Endothelial cell of umbilical vein (primary cell): ENCODE data around the gene CYTH1. TPM values are rescaled to one million over a fixed set of nuclear protein-coding genes. Genes with fewer than 3 reads are reported as not detected.

Source experiments
- BruUV-seq: library from RNA; stranded (reverse); fragments of 400-500 nt; replicated peaks from 2 replicates; lab custom pipeline; 2021; lab: Mats Ljungman, UMichigan
- CTCF ChIA-PET: fragments of 300-600, 350-600 bp; sonication (Branson Sonifier 250); formaldehyde crosslinking; loops from one replicate; lab custom pipeline; 2021; ENCODE audit warnings: antibody characterized with exemption, inconsistent platforms; lab: Charles Lee
- POLR2A ChIA-PET: fragments of 300-600, 350-600 bp; sonication (Branson Sonifier 250); formaldehyde crosslinking; loops from one replicate; lab custom pipeline; 2021; ENCODE audit warnings: antibody characterized with exemption, inconsistent platforms; lab: Charles Lee
- DNase-seq: peaks from one replicate; pipeline ENCODE4 v3.0.0-alpha.2; 2011; ENCODE audit warnings: low read depth, low spot score
- FAIRE-seq: peaks from 2 replicates; lab custom pipeline; 2011; peaks lifted over from hg19 to GRCh38; lab: Jason Lieb, UNC
- H2AFZ ChIP-seq: 2 replicates; pipeline ENCODE4 v1.6.0; 2012; ENCODE audit warnings: low read depth, low read length, control low read depth, inconsistent platforms
- H3K27ac ChIP-seq: 2 replicates; pipeline ENCODE4 v1.5.1; 2011; ENCODE audit warnings: low read depth, mild to moderate bottlenecking, control low read depth, low read length, moderate library complexity; ENCODE audit not compliant: insufficient read depth
- H3K27me3 ChIP-seq, 2 experiments: 2 replicates each; pipeline versions ENCODE4 v1.6.0 to v1.6.1; 2011; ENCODE audit warnings: low read length in 2 of 2, mixed read lengths in 1 of 2; ENCODE audit not compliant: control insufficient read depth in 2 of 2, insufficient read depth in 2 of 2
- H3K36me3 ChIP-seq, 2 experiments: 2 replicates in 1 of 2; 3 replicates in 1 of 2; pipeline ENCODE4 v1.5.1; 2011; ENCODE audit warnings: low read length in 2 of 2, mild to moderate bottlenecking in 1 of 2, moderate library complexity in 1 of 2; ENCODE audit not compliant: control insufficient read depth in 2 of 2, insufficient read depth in 2 of 2; ENCODE audit errors: extremely low read depth in 1 of 2
- H3K4me1 ChIP-seq: 3 replicates; pipeline ENCODE4 v1.5.1; 2011; ENCODE audit warnings: mild to moderate bottlenecking, low read length; ENCODE audit not compliant: control insufficient read depth, insufficient read depth; ENCODE audit errors: extremely low read depth
- H3K4me2 ChIP-seq: 2 replicates; pipeline ENCODE4 v1.6.1; 2011; ENCODE audit warnings: low read length, control low read depth, mixed read lengths; ENCODE audit not compliant: insufficient read depth
- H3K4me3 ChIP-seq, 3 experiments: fragments of 200-600 bp in 1 of 3; sonication (generic), shearing (Covaris generic) in 1 of 3; replicated peaks in 1 of 3; 2 replicates each; pipeline ENCODE4 v1.5.1; 2011 to 2016; ENCODE audit warnings: control low read depth in 3 of 3, low read length in 3 of 3, mild to moderate bottlenecking in 2 of 3, inconsistent platforms in 1 of 3, low read depth in 1 of 3, moderate library complexity in 1 of 3; ENCODE audit not compliant: insufficient read depth in 1 of 3
- H3K79me2 ChIP-seq: 2 replicates; pipeline ENCODE4 v1.6.0; 2012; ENCODE audit warnings: low read length, inconsistent platforms; ENCODE audit not compliant: control insufficient read depth, insufficient read depth
- H3K9ac ChIP-seq: replicated peaks from 2 replicates; pipeline ENCODE3; 2011; ENCODE audit warnings: low read length, control low read depth; ENCODE audit not compliant: insufficient read depth; ENCODE audit errors: extremely low read depth
- H3K9me1 ChIP-seq: replicated peaks from 3 replicates; pipeline ENCODE4 v1.6.0; 2011; ENCODE audit warnings: mild to moderate bottlenecking, low read length; ENCODE audit not compliant: control insufficient read depth, insufficient read depth; ENCODE audit errors: extremely low read depth
- H3K9me3 ChIP-seq: replicated peaks from 2 replicates; pipeline ENCODE4 v1.5.1; 2012; ENCODE audit warnings: low read length, inconsistent platforms; ENCODE audit not compliant: control insufficient read depth, insufficient read depth
- H4K20me1 ChIP-seq: replicated peaks from 2 replicates; pipeline ENCODE3; 2011; ENCODE audit warnings: mild to moderate bottlenecking, low read length; ENCODE audit not compliant: control insufficient read depth, insufficient read depth; ENCODE audit errors: extremely low read depth
- CTCF ChIP-seq, 2 donors: IDR thresholded peaks; 1 replicate in 1 of 2; 2 replicates in 1 of 2; pipeline ENCODE4 v1.5.1; 2011; ENCODE audit warnings: low read length in 2 of 2, mild to moderate bottlenecking in 2 of 2, moderate library complexity in 2 of 2, control low read depth in 1 of 2, inconsistent platforms in 1 of 2, low read depth in 1 of 2; ENCODE audit not compliant: insufficient read depth in 1 of 2; ENCODE audit errors: extremely low read depth in 1 of 2
- EZH2 ChIP-seq: IDR thresholded peaks from 2 replicates; pipeline ENCODE4 v1.6.1; 2012; ENCODE audit warnings: borderline replicate concordance, low read depth, mild to moderate bottlenecking, moderate library complexity, low read length, inconsistent platforms; ENCODE audit not compliant: severe bottlenecking
- FOS ChIP-seq: IDR thresholded peaks from 2 replicates; pipeline ENCODE4 v1.6.1; 2011; ENCODE audit warnings: mild to moderate bottlenecking, low read length, moderate library complexity, borderline replicate concordance; ENCODE audit not compliant: insufficient read depth
- GATA2 ChIP-seq: IDR thresholded peaks from 2 replicates; pipeline ENCODE4 v1.7.0; 2011; ENCODE audit warnings: low read depth, mild to moderate bottlenecking, moderate library complexity, mixed read lengths, low read length; ENCODE audit not compliant: insufficient read length, insufficient read depth
- JUN ChIP-seq: IDR thresholded peaks from 2 replicates; pipeline ENCODE4 v1.6.1; 2011; ENCODE audit warnings: borderline replicate concordance, low read depth; ENCODE audit not compliant: insufficient read length, insufficient read depth
- MYC ChIP-seq: IDR thresholded peaks from one replicate; pipeline ENCODE4 v1.6.1; 2011; ENCODE audit warnings: mild to moderate bottlenecking, low read depth, low read length
- POLR2A ChIP-seq: IDR thresholded peaks from 2 replicates; pipeline ENCODE4 v1.6.1; 2012; ENCODE audit warnings: low read depth, mild to moderate bottlenecking, control low read depth, low read length
- POLR2AphosphoS5 ChIP-seq: IDR thresholded peaks from 2 replicates; pipeline ENCODE4 v1.6.1; 2012; ENCODE audit warnings: low read depth, mild to moderate bottlenecking, control low read depth, low read length, moderate library complexity; ENCODE audit not compliant: insufficient read depth
- dilution Hi-C: fragments of 300-500 bp; cut with MboI; formaldehyde crosslinking; loops from one replicate; pipeline ENCODE4 v1.15.0; 2019; ENCODE audit warnings: low sequenced_read_pairs; ENCODE audit not compliant: extremely low pct_ligation_motif_present
- intact Hi-C: fragments of 100-400 bp; cut with micrococcal nuclease; formaldehyde crosslinking; loops from one replicate; pipeline ENCODE4 v1.10.0; 2022
- polyA plus RNA-seq, 4 experiments: library from polyadenylated mRNA; depleted of rRNA in 3 of 4; stranded (reverse) in 3 of 4; unstranded in 1 of 4; fragments of >200 nt; gene quantifications; 2 replicates each; pipeline versions ENCODE4 v1.2.1 to v1.2.3, GENCODE V29; 2011 to 2012; ENCODE audit warnings: missing spikeins in 1 of 4
- total RNA-seq: library from RNA; stranded (reverse); gene quantifications from 2 replicates; pipeline ENCODE4 v1.2.3, GENCODE V29; 2021
- TF ChIP-seq, protein P1 (sequence below): IDR thresholded peaks from 2 replicates; pipeline ENCODE4 v1.6.1; 2011; ENCODE audit not compliant: insufficient read depth, insufficient read length

Gene CYTH1
- total and polyA plus RNA-seq, 2 donors (not counting 3 experiments of a cell fraction or from before 2014, with no cell fraction given): 35.9 to 49.9 TPM

DNA sequence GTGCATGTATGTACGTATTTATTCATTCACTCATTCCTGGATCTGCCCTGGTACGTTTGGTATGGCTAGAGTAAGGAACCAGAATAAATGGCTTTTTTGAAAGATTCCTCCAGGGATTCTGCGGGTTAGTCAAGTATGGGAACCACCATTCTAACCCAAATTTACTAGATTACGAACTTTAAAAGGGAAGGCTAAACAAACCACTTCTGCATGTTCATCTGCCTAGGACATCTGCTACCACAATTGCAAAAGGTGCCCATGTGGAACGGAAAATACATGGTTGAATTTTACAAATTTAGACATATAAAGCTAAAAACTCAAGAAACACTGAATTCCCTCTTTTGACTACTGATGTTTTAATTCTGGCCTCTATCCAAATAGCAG is 22.1 kb downstream of the CYTH1 start:
- no peak overlapping the region for H3K9ac ChIP-seq
- H3K27ac ChIP-seq: no peak overlapping the region
- peaks cover 17% of the 10 kb centered on the region for H3K4me1 ChIP-seq
- ChIA-PET CTCF (interaction anchor here (1.4 kb wide), 1 partner anchor 12 kb away, joined by 3 read pairs; no protein-coding TSS in a partner anchor), POLR2A (no interaction called here)
- H2AFZ ChIP-seq: no peak overlapping the region
- H3K4me3 ChIP-seq: no peak overlapping the region
- intact Hi-C loops (no loop called here), dilution Hi-C loops (no loop called here)
- no peak overlapping the region for H3K4me2 ChIP-seq
- peaks cover 9% of the 10 kb centered on the region for H3K79me2 ChIP-seq
- no TSS peak for BruUV-seq
- H4K20me1 ChIP-seq: no peaks in the 10 kb centered on the region
- no peaks in the 10 kb centered on the region for H3K36me3 ChIP-seq
- FAIRE-seq: no peak
- H3K9me1 ChIP-seq: no peaks in the 10 kb centered on the region
- H3K9me3 ChIP-seq: no peaks in the 10 kb centered on the region
- no peak for DNase-seq
- TF ChIP-seq FOS: no peak
- no peak for TF ChIP-seq EZH2
- TF ChIP-seq, protein P1, sequence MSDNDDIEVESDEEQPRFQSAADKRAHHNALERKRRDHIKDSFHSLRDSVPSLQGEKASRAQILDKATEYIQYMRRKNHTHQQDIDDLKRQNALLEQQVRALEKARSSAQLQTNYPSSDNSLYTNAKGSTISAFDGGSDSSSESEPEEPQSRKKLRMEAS: no peak
- TF ChIP-seq GATA2: no peak
- TF ChIP-seq JUN: no peak
- TF ChIP-seq MYC: no peak
- no peak for TF ChIP-seq POLR2AphosphoS5
- TF ChIP-seq POLR2A: no peak
- no peak for TF ChIP-seq CTCF (IDR thresholded peaks at IDR 0.05; ENCODE audit: extremely low read depth in 1 of 2, insufficient read depth in 1 of 2, low read depth in 1 of 2, low read length in 2 of 2)
- H3K27me3 ChIP-seq: no peaks in the 10 kb centered on the region
